Umbilical cord (tissue), 2 donors: ENCODE results near the gene KRT82. TPM values are rescaled to one million over a fixed set of nuclear protein-coding genes. Genes with fewer than 3 reads are reported as not detected.

ENCODE experiments used
- DNase-seq: peaks from one replicate; pipeline ENCODE4 v3.0.0-alpha.2; 2015; ENCODE audit warnings: low spot score
- total RNA-seq: library from RNA; depleted of rRNA; stranded (reverse); fragments of >200 nt; gene quantifications from one replicate; pipeline ENCODE4 v1.2.3, GENCODE V29; 2014; ENCODE audit warnings: low replicate concordance; ENCODE audit not compliant: insufficient read depth

The KRT82 gene
- total RNA-seq, 1 donor from 2014 or later, result 1.7 TPM

- DNase-seq, result no peak
These were observed 18.3 kb downstream of the KRT82 start for GRCh38 chr12:52387859-52388258.

- DNase-seq, result no peak
These were observed 20.9 kb downstream of the KRT82 start, which contains the start of gene KRT84 for GRCh38 chr12:52385226-52385702. Gene KRT84 (minus strand): TSS chr12:52385652. CDS start chr12:52385585, 67 bp downstream.

GRCh38 chr12:52383331-52383730, 22.8 kb downstream of the KRT82 start:
- DNase-seq, result no peak

- no peak for DNase-seq
These were observed 23.3 kb downstream of the KRT82 start for GRCh38 chr12:52382854-52383253.

GRCh38 chr12:52381206-52381605, 24.9 kb downstream of the KRT82 start:
- no peak for DNase-seq

GRCh38 chr12:52380271-52380694, 25.9 kb downstream of the KRT82 start:
- DNase-seq, result peak; percentile 34

GRCh38 chr12:52379536-52379935, 26.6 kb downstream of the KRT82 start:
- DNase-seq, result no peak

GRCh38 chr12:52378091-52378490, 28.0 kb downstream of the KRT82 start:
- DNase-seq, result no peak

- no peak for DNase-seq
These were observed 28.9 kb downstream of the KRT82 start for GRCh38 chr12:52377266-52377665.

- DNase-seq, result peak; percentile 94
These were observed 33.6 kb downstream of the KRT82 start for GRCh38 chr12:52372216-52373154.

- DNase-seq, result no peak
These were observed 34.4 kb downstream of the KRT82 start for GRCh38 chr12:52371716-52372115.

- peak; percentile 97 for DNase-seq
These were observed 35.1 kb downstream of the KRT82 start for GRCh38 chr12:52370926-52371608.

GRCh38 chr12:52369809-52370208, 36.3 kb downstream of the KRT82 start:
- no peak for DNase-seq

- no peak for DNase-seq
These were observed 36.9 kb downstream of the KRT82 start for GRCh38 chr12:52369211-52369610.

- no peak for DNase-seq
These were observed 37.6 kb downstream of the KRT82 start for GRCh38 chr12:52368508-52368907.

- no peak for DNase-seq
These were observed 38.3 kb downstream of the KRT82 start for GRCh38 chr12:52367876-52368275.

- no peak for DNase-seq
These were observed 39.2 kb downstream of the KRT82 start, which contains the start of gene KRT85 for GRCh38 chr12:52366738-52367485. Gene KRT85 (minus strand): TSS chr12:52367481. CDS start chr12:52367405, 76 bp downstream.

- DNase-seq, result no peak
These were observed 41.1 kb downstream of the KRT82 start for GRCh38 chr12:52364901-52365489.

GRCh38 chr12:52364061-52364460, 42.1 kb downstream of the KRT82 start:
- no peak for DNase-seq

GRCh38 chr12:52363111-52363679, 42.9 kb downstream of the KRT82 start:
- DNase-seq, result no peak
